ENCODE data around the gene RETNLB. TPM values are rescaled to one million over a fixed set of nuclear protein-coding genes. Genes with fewer than 3 reads are reported as not detected.

RETNLB gene

DNA sequence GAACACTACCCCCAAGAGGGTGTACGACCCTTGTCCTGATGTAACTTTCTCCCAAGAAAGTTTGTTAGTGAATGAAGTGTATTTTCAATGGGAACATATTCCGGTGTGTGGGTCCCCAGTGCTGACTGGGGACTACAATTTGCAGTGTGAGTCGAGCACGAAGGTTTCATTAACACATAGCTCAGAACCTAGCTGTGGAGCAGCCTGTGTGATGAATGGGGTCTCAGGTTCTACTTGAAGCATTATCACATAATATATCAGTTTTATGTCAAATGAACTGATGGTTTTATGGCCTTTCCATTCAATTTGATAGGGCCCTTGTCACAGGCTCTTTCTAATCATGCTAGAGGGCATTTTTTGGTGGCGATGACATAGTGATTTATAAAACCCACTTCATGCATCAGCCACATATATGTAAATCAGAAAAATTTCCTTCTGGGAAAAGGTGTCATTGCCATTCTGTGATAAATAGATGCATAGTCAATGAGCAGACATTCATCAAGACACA is 44.1 kb downstream of the RETNLB start:
- Histone ChIP-seq H4K91ac (ENCODE audit: low read length) (no peak overlapping the region), H3K18ac (ENCODE audit: low read depth in 1 of 2, low read length in 2 of 2) (no peak overlapping the region), H3K27me3 (ENCODE audit: control insufficient read depth in 1 of 2, insufficient read depth in 1 of 2, low read length in 2 of 2) (peaks cover 0 to 6% of the 10 kb centered on the region in 2 experiments), H3K36me3 (ENCODE audit: control insufficient read depth in 1 of 2, insufficient read depth in 2 of 2, low read depth in 1 of 2, low read length in 2 of 2) (no peaks in the 10 kb centered on the region), H2AK5ac (ENCODE audit: low read length, severe bottlenecking) (no peak overlapping the region), H3K9me3 (ENCODE audit: control insufficient read depth, low read length) (peaks cover 3% of the 10 kb centered on the region), H3K9ac (ENCODE audit: low read length) (no peak overlapping the region), H3K23ac (ENCODE audit: low read length in 2 of 2) (no peak overlapping the region), H2AFZ (ENCODE audit: low read depth, low read length) (no peak overlapping the region), H3K14ac (ENCODE audit: low read length in 2 of 2) (no peak overlapping the region), H2BK5ac (ENCODE audit: low read depth, low read length, poor library complexity, severe bottlenecking) (no peak overlapping the region), H4K8ac (ENCODE audit: low read length) (no peak overlapping the region), H2BK12ac (ENCODE audit: low read length in 2 of 2) (no peak overlapping the region), H3K79me1 (replicated peaks; ENCODE audit: low read length, poor library complexity, severe bottlenecking) (no peaks in the 10 kb centered on the region), H3K4ac (ENCODE audit: low read depth in 1 of 2, low read length in 2 of 2) (no peak overlapping the region), H2BK15ac (ENCODE audit: low read depth, poor library complexity, severe bottlenecking) (no peak overlapping the region), H3K27ac (ENCODE audit: low read length, poor library complexity, severe bottlenecking) (no peak overlapping the region), H3K4me1 (ENCODE audit: control insufficient read depth, insufficient read depth, low read depth, low read length) (no peaks in the 10 kb centered on the region), H3K4me3 (ENCODE audit: insufficient read depth in 1 of 2, low read depth in 1 of 2, low read length in 2 of 2) (no peak overlapping the region), H3K4me2 (ENCODE audit: low read length, poor library complexity, severe bottlenecking) (no peak overlapping the region), H2BK120ac (ENCODE audit: low read depth, low read length) (no peak overlapping the region)
- DNase-seq: no peak
- WGBS: 67% methylated on average over 3 of the region's 5 CpGs

Small RNA genes lying within 50 kb of the gene (small RNA-seq; reads per million reads assigned to genes)
- gene AC092185.1 (ENCODE audit: low read depth): not detected
